C4-2B (cell line): Measurements from ENCODE around the gene NUSAP1.

ENCODE experiments used
- ZFX ChIP-seq: fragments of 450-650 bp; IDR thresholded peaks from 2 replicates; pipeline ENCODE4 v1.6.1; 2017
- TF ChIP-seq, protein P1 (sequence below): fragments of 450-650 bp; conservative IDR thresholded peaks from 2 replicates; pipeline ENCODE4 v1.5.1; 2017; ENCODE audit warnings: mild to moderate bottlenecking

DNA sequence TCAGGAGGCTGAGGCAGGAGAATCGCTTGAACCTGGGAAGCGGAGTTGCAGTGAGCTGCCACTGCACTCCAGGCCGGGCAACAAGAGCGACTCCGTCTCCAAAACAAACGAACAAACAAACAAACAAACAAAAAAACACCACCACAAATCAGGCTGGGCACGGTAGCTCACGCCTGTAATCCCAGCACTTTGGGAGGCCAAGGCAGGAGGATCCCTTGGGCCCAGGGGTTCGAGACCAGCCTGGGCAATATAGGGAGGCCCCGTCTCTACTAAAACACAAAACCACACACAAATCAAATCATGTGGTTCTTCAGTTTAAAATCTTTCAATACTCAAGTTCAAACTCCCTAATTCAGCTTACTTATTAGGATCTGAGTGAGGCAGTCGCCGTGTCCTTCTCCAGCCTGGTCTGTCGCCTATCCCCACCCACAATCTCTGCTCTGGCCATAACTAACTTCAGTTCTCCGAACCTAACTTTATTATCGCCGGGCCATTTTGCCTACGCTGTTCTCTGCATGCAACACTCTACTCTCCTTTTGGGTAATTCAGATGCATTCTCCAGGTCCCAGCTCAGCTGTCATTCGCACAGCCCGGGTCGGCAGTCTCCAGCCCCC is 83.6 kb downstream of the NUSAP1 start:
- TF ChIP-seq, protein P1, sequence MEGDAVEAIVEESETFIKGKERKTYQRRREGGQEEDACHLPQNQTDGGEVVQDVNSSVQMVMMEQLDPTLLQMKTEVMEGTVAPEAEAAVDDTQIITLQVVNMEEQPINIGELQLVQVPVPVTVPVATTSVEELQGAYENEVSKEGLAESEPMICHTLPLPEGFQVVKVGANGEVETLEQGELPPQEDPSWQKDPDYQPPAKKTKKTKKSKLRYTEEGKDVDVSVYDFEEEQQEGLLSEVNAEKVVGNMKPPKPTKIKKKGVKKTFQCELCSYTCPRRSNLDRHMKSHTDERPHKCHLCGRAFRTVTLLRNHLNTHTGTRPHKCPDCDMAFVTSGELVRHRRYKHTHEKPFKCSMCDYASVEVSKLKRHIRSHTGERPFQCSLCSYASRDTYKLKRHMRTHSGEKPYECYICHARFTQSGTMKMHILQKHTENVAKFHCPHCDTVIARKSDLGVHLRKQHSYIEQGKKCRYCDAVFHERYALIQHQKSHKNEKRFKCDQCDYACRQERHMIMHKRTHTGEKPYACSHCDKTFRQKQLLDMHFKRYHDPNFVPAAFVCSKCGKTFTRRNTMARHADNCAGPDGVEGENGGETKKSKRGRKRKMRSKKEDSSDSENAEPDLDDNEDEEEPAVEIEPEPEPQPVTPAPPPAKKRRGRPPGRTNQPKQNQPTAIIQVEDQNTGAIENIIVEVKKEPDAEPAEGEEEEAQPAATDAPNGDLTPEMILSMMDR, result no peak
- no peak for TF ChIP-seq ZFX
